ENCODE data around the gene DARS2.

- no peak; the same call in 1 of the 2 replicates for TF ChIP-seq CTCF (conservative IDR thresholded peaks at IDR 0.05)
- no peak for TF ChIP-seq EZH2 (IDR thresholded peaks at IDR 0.05; ENCODE audit: low read depth)
Measured at GRCh38 chr1:173868266-173869020, 44.0 kb downstream of the DARS2 start, which contains the start of gene ZBTB37.
